HG03460 (cell line): ENCODE results near the gene SNTG2.
A peak's percentile ranks its signal among the peaks of the same experiment; 100 is the strongest.

ENCODE experiments used
- ATAC-seq: cut with Tn5 transposase; IDR thresholded peaks from one replicate; pipeline ENCODE4 v1.9.1; 2021; ENCODE audit not compliant: unreplicated experiment

Gene SNTG2

GRCh38 chr2:926259-926793 is 24.3 kb upstream of the SNTG2 start:
- no peak for ATAC-seq

- ATAC-seq: no peak
Observed at GRCh38 chr2:926896-927295, 23.8 kb upstream of the SNTG2 start.

GRCh38 chr2:929011-929735 is 21.5 kb upstream of the SNTG2 start:
- no peak for ATAC-seq

- ATAC-seq: no peak
Observed at GRCh38 chr2:929925-930324, 20.7 kb upstream of the SNTG2 start.

- no peak for ATAC-seq
Observed at GRCh38 chr2:930935-931334, 19.7 kb upstream of the SNTG2 start.

- ATAC-seq: no peak
Observed at GRCh38 chr2:932320-933115, 18.1 kb upstream of the SNTG2 start.

GRCh38 chr2:933734-934295 is 16.8 kb upstream of the SNTG2 start:
- ATAC-seq: no peak

- ATAC-seq: no peak
Observed at GRCh38 chr2:937530-937929, 13.1 kb upstream of the SNTG2 start.

GRCh38 chr2:938181-939005 is 12.3 kb upstream of the SNTG2 start:
- no peak for ATAC-seq

- ATAC-seq: no peak
Observed at GRCh38 chr2:939936-940601, 10.6 kb upstream of the SNTG2 start.

GRCh38 chr2:941871-942270 is 8.8 kb upstream of the SNTG2 start:
- no peak for ATAC-seq

- no peak for ATAC-seq
Observed at GRCh38 chr2:942775-943460, 7.7 kb upstream of the SNTG2 start.

GRCh38 chr2:943461-943797 is 7.2 kb upstream of the SNTG2 start:
- ATAC-seq: no peak

GRCh38 chr2:943821-944220 is 6.8 kb upstream of the SNTG2 start:
- no peak for ATAC-seq

GRCh38 chr2:944693-945092 is 6.0 kb upstream of the SNTG2 start:
- no peak for ATAC-seq

GRCh38 chr2:945104-945503 is 5.5 kb upstream of the SNTG2 start:
- no peak for ATAC-seq

- ATAC-seq: peak; percentile 61
Observed at GRCh38 chr2:946073-946948, 4.3 kb upstream of the SNTG2 start.

- no peak for ATAC-seq
Observed at GRCh38 chr2:949384-950079, 1.1 kb upstream of the SNTG2 start.
